ENCODE results near the gene PIK3R5.
A peak's percentile ranks its signal among the peaks of the same experiment; 100 is the strongest.
"Not testable (repeated sequence)": the region's sequence is repeated elsewhere in the genome, so short reads cannot be mapped to it uniquely, and the experiment has no call there.

Gene PIK3R5

DNA sequence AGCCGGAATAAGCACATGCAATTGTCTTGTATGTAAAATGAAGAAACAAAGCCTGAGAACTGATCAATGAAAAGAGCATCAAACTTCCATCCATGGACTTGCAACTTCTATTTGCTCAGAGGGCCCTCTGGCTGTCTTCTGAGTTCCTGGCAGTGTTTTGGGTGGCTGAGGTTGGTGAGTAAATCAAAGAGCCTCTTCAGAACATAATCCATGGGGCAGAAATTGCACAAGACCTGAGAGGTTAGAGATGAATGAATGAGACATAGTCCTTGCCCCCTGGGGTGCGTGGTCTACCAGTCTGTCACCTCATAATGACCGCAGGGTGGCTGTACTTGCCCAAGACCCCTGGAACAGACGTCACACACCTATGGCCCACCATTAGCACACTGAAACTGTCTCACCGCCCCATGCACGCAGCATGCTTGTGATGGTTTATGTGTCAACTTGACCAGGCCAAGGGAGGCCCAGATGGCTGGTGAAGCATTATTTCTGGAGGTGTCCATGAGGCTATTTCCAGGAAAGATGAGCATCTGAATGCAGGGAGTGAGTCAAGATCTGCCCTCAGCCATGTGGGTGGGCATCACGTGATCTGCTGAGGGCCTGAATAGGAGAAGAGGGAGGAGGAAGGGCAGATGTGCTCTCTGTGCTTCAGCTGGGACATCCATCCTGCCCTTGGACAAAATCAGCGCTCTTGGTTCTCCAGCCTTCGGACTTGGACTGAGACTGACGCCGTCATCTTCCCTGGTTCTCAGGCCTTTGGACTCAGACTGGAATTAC, 106.3 kb downstream of the PIK3R5 start:
- peak; percentile 82 to 92 (median 90) for DNase-seq

- DNase-seq: peak in 3 of 4 experiments; percentile 9 to 20 (median 12)
Measured at GRCh38 chr17:8857919-8858318, 107.6 kb downstream of the PIK3R5 start.

GRCh38 chr17:8856869-8857575, 108.5 kb downstream of the PIK3R5 start:
- DNase-seq: no peak

- not testable (repeated sequence) for DNase-seq
Measured at GRCh38 chr17:8856205-8856603, 109.3 kb downstream of the PIK3R5 start.

GRCh38 chr17:8855477-8856204, 109.9 kb downstream of the PIK3R5 start:
- DNase-seq: peak in 3 of 4 experiments; percentile 39 to 53 (median 45)

DNA sequence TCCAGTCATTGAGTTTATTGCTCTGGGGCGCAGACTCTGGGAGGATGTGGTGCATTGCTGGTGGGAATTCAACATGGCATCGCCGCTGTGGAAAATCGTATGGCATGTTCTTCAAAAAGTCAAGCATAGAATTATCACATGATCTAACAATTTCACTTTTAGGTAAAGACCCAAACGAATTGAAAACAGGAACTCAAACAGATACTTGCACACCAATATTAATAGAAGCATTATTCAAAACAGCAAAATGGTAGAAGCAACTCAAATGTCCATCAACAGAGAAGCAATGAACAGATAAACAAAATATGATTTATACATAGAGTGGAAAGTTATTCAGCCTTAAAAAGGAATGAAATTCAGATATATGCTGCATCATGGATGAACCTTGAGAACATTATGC, 113.9 kb downstream of the PIK3R5 start:
- no peak for DNase-seq

- no peak for DNase-seq
Measured at GRCh38 chr17:8849311-8850041, 116.0 kb downstream of the PIK3R5 start.

DNA sequence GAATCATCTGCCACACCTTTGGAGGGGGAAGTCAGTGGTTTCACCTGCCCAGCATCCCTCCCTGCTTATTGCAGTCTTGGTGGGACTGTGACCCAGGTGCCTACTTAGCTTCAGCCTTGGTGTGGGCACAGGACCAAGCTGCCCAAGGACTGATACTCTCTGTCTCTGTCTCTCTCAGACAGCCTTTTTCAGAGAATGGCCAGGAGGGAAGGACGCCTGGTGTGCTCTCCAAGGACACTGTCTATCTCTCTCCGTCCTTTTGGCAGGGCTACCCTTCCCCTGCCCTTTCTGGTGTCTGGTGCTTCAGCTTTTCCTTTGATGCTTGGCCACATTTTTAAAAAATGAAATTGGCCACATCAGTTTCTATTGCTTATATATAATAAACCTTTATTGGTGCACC, 117.6 kb downstream of the PIK3R5 start:
- DNase-seq: no peak

DNA sequence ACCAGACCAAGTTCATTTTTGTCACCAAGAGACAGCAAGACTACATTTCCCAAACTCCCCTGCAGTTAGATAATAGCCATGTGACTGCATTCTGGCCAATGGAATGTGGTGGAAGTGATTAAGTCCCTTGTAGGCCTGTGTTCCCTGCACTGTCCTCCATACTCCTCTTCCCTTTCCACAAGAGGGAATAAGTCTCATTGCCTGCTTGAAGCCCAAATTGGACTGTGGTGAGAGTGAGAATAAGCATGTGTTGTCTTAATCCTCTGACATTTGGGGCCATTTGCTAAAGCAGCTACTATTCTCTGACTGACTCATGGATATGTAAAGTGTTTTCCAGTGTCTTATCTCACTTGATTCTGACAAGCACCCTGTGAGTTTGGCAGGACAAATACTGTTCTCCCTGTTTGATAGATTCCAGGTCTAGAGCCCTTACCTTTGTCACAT, 118.7 kb downstream of the PIK3R5 start:
- peak in 3 of 4 experiments; percentile 29 to 50 (median 40) for DNase-seq

DNA sequence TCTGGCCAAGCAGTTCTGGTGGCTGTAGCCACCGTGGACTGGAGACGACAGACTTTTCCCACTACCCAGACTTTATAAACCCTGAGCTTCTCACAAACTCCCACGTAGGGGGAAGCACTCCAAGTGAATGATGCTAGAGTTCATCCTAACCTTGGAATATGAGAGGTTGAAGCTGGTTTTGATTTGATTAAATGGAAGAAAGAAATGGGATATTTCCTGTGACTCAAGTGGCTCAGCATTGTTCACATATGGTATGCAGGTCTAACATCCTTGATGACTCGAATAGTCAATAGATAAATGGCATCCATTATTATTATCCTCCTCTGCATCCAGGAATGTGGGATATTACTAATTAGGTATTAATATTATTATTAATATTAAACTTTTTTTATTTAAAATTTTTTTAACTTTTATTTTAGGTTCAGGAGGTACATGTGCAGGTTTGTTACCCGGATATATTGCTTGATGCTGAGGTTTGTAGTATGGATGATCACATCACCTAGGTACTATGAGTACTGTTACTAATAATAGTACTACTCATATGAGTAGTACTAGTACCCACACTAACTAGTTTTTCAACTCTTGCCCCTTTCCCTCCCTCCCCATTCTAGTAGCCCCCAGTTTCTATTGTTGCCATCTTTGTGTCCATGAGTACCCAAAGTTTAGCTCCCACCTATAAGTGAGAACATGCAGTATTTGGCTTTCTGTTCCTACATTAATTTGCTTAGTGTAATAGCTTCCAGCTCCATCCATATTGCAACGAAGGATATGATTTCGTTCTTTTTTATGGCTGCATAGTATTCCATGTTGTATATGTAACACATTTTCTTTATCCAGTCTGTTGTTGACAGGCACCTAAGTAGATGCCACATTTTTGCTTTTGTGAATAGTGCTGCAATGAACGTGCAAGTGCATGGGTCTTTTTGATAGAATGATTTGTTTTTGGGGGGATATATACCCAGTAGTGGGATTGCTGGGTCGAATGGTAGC, 121.0 kb downstream of the PIK3R5 start:
- no peak for DNase-seq

- peak in 3 of 4 experiments; percentile 32 to 43 (median 41) for DNase-seq
Measured at GRCh38 chr17:8843344-8843743, 122.2 kb downstream of the PIK3R5 start.

DNA sequence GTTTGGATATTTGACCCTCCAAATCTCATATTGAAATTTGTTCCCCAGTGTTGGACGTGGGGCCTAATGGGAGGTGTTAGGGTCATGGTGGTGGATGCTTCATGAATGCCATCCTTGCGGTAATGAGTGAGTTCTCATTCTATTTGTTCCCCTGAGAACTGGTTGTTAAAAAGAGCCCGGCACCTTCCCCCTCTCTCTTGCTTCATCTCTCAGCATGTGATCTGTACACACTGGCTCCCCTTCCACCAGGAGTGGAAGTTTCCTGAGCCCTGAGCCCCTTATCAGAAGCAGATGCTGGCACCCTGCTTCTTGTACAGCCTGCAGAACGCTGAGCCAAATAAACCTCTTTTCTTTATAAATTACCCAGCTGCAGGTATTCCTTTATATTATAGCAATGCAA, 123.7 kb downstream of the PIK3R5 start:
- DNase-seq: no peak

GRCh38 chr17:8839410-8839935, 126.0 kb downstream of the PIK3R5 start:
- DNase-seq: no peak

- no peak for DNase-seq
Measured at GRCh38 chr17:8838551-8839095, 126.9 kb downstream of the PIK3R5 start.

DNA sequence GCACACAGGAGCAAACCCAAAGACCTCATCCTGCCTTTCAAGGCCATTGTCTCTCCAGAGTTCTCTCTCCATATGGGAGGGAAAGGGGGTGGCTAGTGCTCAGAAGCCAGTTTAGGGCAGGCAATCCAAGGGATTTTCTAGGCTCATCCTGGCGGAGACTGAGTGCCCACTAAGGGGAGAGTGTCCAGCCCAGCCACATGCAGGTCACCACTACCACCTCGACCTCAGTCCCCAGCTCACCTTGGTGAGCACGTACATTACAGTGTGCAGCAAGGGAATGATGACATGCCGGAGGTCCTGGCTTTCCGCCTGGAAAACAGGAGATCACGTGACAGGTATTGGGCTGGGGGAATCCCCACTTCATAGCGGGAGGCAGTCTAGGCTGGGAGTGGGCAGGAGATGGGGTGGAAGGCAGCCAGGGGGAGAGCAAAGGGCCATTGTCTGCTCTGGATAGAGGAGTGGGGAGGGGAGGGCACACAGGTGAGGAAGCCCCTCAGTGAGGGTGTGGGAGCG, 127.9 kb downstream of the PIK3R5 start:
- DNase-seq: no peak

DNA sequence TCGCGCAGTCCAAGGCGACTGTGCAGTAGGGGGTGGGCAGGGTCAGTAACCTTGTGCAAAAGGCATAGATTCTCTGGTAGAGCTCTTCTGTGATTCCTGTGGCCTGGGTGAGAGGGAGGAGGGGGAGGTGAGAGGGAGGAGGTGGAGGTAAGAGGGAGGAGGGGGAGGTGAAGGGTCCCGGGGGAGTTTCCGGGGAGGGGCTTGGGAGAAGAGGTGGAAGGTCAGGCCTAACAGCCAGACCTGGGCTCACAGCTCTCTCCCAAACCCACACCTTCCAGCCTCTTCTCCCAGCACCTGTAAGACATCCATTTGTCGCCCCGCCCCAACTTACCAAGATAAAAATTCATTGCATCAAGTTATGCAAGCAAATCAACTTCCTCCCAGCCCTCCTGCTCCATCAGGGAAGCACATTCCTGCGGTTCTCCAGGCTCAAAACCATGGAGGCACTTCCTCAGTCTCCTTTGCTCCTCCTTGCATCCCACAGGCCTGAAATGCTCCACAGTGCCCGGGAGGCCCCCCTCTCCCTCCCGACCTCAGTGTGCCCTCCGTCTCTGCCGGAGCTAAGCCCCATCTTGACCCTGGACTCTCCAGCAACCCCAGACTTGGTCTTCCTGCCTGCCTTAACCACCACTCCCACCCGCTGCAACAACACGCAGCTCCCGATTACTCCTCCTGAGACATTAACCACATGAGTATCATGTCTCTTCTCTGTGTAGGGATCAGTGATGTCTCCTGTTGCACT, 128.5 kb downstream of the PIK3R5 start:
- no peak for DNase-seq

DNA sequence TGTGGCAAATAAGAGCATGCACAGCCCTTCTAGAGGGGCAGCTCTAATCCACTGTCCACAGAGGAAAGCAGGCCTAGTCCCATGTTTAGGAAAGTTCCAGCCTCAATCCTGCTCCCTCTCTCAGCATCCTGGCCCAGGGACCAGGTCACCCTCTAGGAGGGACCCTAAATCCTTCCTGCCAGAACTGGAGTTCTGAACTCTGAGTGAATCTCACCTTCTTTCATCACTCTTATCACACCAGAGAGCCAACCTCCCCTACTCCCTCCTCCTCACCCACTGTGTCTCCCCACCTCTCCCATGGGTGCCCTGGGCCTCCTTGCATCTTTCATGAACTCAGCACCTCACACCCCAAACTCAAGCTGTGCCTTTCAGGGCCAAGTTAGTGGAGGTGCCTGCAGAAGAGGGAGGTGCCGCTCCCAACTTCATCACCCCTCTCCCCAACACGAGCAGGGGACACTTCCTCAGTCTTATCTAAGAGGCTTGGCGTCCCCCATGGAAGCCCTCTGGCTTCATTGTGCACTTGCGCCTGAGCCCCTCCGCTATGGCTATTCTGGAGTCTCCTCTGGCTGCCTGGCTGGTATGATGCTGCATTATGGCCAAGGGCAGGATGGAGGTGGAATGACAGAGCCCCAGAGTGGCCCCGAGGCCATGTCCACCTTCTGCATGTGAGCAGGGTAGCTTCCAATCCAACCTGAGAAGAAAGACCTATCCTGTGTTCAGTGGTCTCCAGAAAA, 129.7 kb downstream of the PIK3R5 start:
- no peak for DNase-seq

DNA sequence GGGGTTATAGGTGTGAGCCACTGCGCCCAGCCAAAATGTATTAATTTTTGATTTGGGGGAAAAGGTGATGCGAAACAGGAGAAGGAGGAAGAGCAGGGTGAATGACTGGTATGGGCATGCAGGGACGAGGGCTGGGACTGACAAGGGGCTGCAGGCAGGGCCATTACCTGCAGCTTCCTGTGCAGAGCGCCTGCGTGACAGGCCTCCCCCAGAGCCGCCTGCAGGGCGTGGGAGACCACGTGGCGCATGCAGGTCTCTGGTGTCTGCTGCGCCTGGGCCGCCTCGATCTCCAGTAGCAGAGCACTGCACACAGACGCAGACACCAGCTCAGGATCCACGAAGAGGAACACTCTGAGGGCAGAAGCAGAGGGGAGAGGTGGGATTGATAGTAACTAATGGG, 130.4 kb downstream of the PIK3R5 start:
- DNase-seq: no peak
